GM21526 (cell line): ENCODE measurements around the gene COX6B2.

Experiments
- ATAC-seq: cut with Tn5 transposase; IDR thresholded peaks from one replicate; pipeline ENCODE4 v1.9.1; 2021; ENCODE audit warnings: moderate library complexity; ENCODE audit not compliant: unreplicated experiment, low FRiP score

The COX6B2 gene

GRCh38 chr19:55383279-55384130, 29.0 kb upstream of the COX6B2 start:
- no peak for ATAC-seq

- no peak for ATAC-seq
Measured at GRCh38 chr19:55382522-55383054, 28.1 kb upstream of the COX6B2 start.

GRCh38 chr19:55382013-55382412, 27.5 kb upstream of the COX6B2 start:
- no peak for ATAC-seq

GRCh38 chr19:55379174-55379573, 24.7 kb upstream of the COX6B2 start:
- no peak for ATAC-seq

GRCh38 chr19:55377356-55378131, 23.0 kb upstream of the COX6B2 start:
- no peak for ATAC-seq

GRCh38 chr19:55376241-55376933, 21.9 kb upstream of the COX6B2 start, which contains the start of gene TMEM190:
TMEM190 (plus strand) TSS chr19:55376826; CDS start chr19:55376854, 28 bp downstream.
- ATAC-seq: no peak

- ATAC-seq: no peak
Measured at GRCh38 chr19:55373993-55374757, 19.7 kb upstream of the COX6B2 start.

GRCh38 chr19:55373306-55373992, 18.9 kb upstream of the COX6B2 start:
- ATAC-seq: no peak

- ATAC-seq: no peak
Measured at GRCh38 chr19:55372316-55373081, 18.0 kb upstream of the COX6B2 start.

- no peak for ATAC-seq
Measured at GRCh38 chr19:55370305-55370988, 15.9 kb upstream of the COX6B2 start, which contains the start of gene IL11. IL11 (minus strand) TSS chr19:55370463; CDS start chr19:55370310, 153 bp downstream.

GRCh38 chr19:55369653-55370304, 15.3 kb upstream of the COX6B2 start:
- ATAC-seq: no peak

- no peak for ATAC-seq
Measured at GRCh38 chr19:55368701-55369563, 14.4 kb upstream of the COX6B2 start.

- ATAC-seq: no peak
Measured at GRCh38 chr19:55368106-55368505, 13.6 kb upstream of the COX6B2 start.

GRCh38 chr19:55366790-55367189, 12.3 kb upstream of the COX6B2 start:
- no peak for ATAC-seq

GRCh38 chr19:55365964-55366363, 11.4 kb upstream of the COX6B2 start:
- no peak for ATAC-seq

GRCh38 chr19:55365245-55365644, 10.7 kb upstream of the COX6B2 start:
- no peak for ATAC-seq
